ENCODE results near the gene REG4.

The REG4 gene

GRCh38 chr1:119747451-119747850, 63.8 kb downstream of the REG4 start:
- no peak overlapping the region for H3K27ac Mint-ChIP-seq

GRCh38 chr1:119745034-119745433, 66.2 kb downstream of the REG4 start:
- H3K27me3 Mint-ChIP-seq = peaks cover 8% of the 10 kb centered on the region
- no peaks in the 10 kb centered on the region for H3K36me3 Mint-ChIP-seq
- H3K4me1 Mint-ChIP-seq = peaks cover 9% of the 10 kb centered on the region
- no peak for ATAC-seq
- no peak overlapping the region for H3K4me3 Mint-ChIP-seq
- no peak overlapping the region for H3K27ac Mint-ChIP-seq
- no peaks in the 10 kb centered on the region for H3K9me3 Mint-ChIP-seq

More at GRCh38 chr1:119747451-119747850, 63.8 kb downstream of the REG4 start:
- no peaks in the 10 kb centered on the region for H3K9me3 Mint-ChIP-seq
- H3K4me3 Mint-ChIP-seq = no peak overlapping the region
- ATAC-seq = no peak
- peaks cover 24% of the 10 kb centered on the region for H3K27me3 Mint-ChIP-seq
- H3K4me1 Mint-ChIP-seq = peaks cover 9% of the 10 kb centered on the region
- no peaks in the 10 kb centered on the region for H3K36me3 Mint-ChIP-seq

GRCh38 chr1:119744598-119744942, 66.7 kb downstream of the REG4 start:
- Mint-ChIP-seq H3K4me3 (no peak overlapping the region), H3K36me3 (no peaks in the 10 kb centered on the region), H3K9me3 (no peaks in the 10 kb centered on the region), H3K27ac (no peak overlapping the region), H3K4me1 (peaks cover 9% of the 10 kb centered on the region), H3K27me3 (peaks cover 3% of the 10 kb centered on the region)
- no peak for ATAC-seq
